Measurements from ENCODE around the gene FAM170B. TPM values are rescaled to one million over a fixed set of nuclear protein-coding genes. Genes with fewer than 3 reads are reported as not detected.

FAM170B gene
- polyA plus RNA-seq, 1 of the 3 experiments (the other 2 are of a cell fraction), result not detected

DNA sequence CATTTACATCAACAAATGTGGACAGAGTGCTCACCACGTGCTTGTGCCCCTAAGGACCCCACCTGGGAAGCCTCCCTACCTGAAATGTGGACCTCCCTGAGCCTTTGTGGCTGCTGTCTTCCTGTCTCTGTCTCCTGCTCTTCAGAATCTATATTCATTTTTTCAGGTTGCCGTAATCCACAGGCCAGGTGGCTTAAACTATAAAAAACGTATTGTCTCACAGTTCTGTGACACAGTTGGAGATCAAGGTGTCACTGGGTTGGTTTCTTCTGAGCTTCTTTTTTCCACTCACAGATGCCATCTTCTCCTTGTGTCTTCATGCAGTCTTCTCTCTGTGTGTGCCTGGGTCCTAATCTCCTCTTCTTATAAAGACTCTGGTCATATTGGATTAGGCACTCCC lies 12.9 kb downstream of the FAM170B start:
- H3K9ac ChIP-seq, result no peak overlapping the region
- no peak overlapping the region for H3K27ac ChIP-seq (ENCODE audit: low read depth in 2 of 2, low read length in 1 of 2)
- H3K9me3 ChIP-seq, result no peaks in the 10 kb centered on the region
- H3K27me3 ChIP-seq (ENCODE audit: insufficient read depth), result no peaks in the 10 kb centered on the region
- DNase-seq, result no peak
- no peaks in the 10 kb centered on the region for H3F3A ChIP-seq (replicated peaks; ENCODE audit: insufficient read depth)
- no peaks in the 10 kb centered on the region for H3K9me2 ChIP-seq
- H2AFZ ChIP-seq (ENCODE audit: low read depth), result no peak overlapping the region
- H3K79me2 ChIP-seq (ENCODE audit: insufficient read depth), result no peaks in the 10 kb centered on the region
- H3K4me1 ChIP-seq (ENCODE audit: control insufficient read depth in 1 of 2, insufficient read depth in 2 of 2, low read depth in 1 of 2, low read length in 1 of 2), result peaks cover 0 to 19% of the 10 kb centered on the region in 2 experiments; a peak in 2 of 4 replicates
- CTCF ChIA-PET, result interaction anchor here (1.1 kb wide), 1 partner anchor 30 kb away, joined by 3 read pairs; no protein-coding TSS in a partner anchor
- H3K4me3 ChIP-seq (ENCODE audit: low read depth in 2 of 2, low read length in 1 of 2), result no peak overlapping the region
- TF ChIP-seq SMC3 (IDR thresholded peaks at IDR 0.05; ENCODE audit: low read depth, low read length) (no peak), TAF1 (IDR thresholded peaks at IDR 0.05; ENCODE audit: borderline replicate concordance, low read depth, low read length) (no peak), MXI1 (IDR thresholded peaks at IDR 0.05; ENCODE audit: low read depth, low read length) (no peak), RAD21 (IDR thresholded peaks at IDR 0.05; ENCODE audit: low read length) (no peak), EP300 (IDR thresholded peaks at IDR 0.05; ENCODE audit: borderline replicate concordance in 1 of 2, low read depth in 1 of 2, low read length in 1 of 2) (no peak), RXRA (IDR thresholded peaks at IDR 0.05; ENCODE audit: borderline replicate concordance, low read depth) (no peak), FOSL2 (IDR thresholded peaks at IDR 0.05; ENCODE audit: borderline replicate concordance, low read depth) (no peak), GATA2 (CRISPR knock-in tag; IDR thresholded peaks at IDR 0.05) (no peak), MEF2A (IDR thresholded peaks at IDR 0.05; ENCODE audit: borderline replicate concordance, low read depth) (no peak), SIN3A (IDR thresholded peaks at IDR 0.05; ENCODE audit: borderline replicate concordance, low read depth, low read length) (no peak), FOXM1 (IDR thresholded peaks at IDR 0.05; ENCODE audit: low read depth) (no peak), ELF1 (IDR thresholded peaks at IDR 0.05) (no peak), FOXJ3 (CRISPR knock-in tag; IDR thresholded peaks at IDR 0.05) (no peak), YY1 (IDR thresholded peaks at IDR 0.05; ENCODE audit: low read depth) (no peak), TEAD4 (IDR thresholded peaks at IDR 0.05; ENCODE audit: borderline replicate concordance, insufficient read depth) (no peak), EZH2phosphoT487 (IDR thresholded peaks at IDR 0.05; ENCODE audit: borderline replicate concordance, low read depth) (no peak)
- TF ChIP-seq, protein P1, sequence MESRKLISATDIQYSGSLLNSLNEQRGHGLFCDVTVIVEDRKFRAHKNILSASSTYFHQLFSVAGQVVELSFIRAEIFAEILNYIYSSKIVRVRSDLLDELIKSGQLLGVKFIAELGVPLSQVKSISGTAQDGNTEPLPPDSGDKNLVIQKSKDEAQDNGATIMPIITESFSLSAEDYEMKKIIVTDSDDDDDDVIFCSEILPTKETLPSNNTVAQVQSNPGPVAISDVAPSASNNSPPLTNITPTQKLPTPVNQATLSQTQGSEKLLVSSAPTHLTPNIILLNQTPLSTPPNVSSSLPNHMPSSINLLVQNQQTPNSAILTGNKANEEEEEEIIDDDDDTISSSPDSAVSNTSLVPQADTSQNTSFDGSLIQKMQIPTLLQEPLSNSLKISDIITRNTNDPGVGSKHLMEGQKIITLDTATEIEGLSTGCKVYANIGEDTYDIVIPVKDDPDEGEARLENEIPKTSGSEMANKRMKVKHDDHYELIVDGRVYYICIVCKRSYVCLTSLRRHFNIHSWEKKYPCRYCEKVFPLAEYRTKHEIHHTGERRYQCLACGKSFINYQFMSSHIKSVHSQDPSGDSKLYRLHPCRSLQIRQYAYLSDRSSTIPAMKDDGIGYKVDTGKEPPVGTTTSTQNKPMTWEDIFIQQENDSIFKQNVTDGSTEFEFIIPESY (IDR thresholded peaks at IDR 0.05; ENCODE audit: borderline replicate concordance, low read depth), result no peak
- TF ChIP-seq, protein P2, sequence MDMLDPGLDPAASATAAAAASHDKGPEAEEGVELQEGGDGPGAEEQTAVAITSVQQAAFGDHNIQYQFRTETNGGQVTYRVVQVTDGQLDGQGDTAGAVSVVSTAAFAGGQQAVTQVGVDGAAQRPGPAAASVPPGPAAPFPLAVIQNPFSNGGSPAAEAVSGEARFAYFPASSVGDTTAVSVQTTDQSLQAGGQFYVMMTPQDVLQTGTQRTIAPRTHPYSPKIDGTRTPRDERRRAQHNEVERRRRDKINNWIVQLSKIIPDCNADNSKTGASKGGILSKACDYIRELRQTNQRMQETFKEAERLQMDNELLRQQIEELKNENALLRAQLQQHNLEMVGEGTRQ (IDR thresholded peaks at IDR 0.05; ENCODE audit: borderline replicate concordance, low read depth, low read length), result no peak
- TF ChIP-seq, protein P3, sequence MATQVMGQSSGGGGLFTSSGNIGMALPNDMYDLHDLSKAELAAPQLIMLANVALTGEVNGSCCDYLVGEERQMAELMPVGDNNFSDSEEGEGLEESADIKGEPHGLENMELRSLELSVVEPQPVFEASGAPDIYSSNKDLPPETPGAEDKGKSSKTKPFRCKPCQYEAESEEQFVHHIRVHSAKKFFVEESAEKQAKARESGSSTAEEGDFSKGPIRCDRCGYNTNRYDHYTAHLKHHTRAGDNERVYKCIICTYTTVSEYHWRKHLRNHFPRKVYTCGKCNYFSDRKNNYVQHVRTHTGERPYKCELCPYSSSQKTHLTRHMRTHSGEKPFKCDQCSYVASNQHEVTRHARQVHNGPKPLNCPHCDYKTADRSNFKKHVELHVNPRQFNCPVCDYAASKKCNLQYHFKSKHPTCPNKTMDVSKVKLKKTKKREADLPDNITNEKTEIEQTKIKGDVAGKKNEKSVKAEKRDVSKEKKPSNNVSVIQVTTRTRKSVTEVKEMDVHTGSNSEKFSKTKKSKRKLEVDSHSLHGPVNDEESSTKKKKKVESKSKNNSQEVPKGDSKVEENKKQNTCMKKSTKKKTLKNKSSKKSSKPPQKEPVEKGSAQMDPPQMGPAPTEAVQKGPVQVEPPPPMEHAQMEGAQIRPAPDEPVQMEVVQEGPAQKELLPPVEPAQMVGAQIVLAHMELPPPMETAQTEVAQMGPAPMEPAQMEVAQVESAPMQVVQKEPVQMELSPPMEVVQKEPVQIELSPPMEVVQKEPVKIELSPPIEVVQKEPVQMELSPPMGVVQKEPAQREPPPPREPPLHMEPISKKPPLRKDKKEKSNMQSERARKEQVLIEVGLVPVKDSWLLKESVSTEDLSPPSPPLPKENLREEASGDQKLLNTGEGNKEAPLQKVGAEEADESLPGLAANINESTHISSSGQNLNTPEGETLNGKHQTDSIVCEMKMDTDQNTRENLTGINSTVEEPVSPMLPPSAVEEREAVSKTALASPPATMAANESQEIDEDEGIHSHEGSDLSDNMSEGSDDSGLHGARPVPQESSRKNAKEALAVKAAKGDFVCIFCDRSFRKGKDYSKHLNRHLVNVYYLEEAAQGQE (IDR thresholded peaks at IDR 0.05; ENCODE audit: low read depth, low read length), result no peak
- TF ChIP-seq, protein P4, sequence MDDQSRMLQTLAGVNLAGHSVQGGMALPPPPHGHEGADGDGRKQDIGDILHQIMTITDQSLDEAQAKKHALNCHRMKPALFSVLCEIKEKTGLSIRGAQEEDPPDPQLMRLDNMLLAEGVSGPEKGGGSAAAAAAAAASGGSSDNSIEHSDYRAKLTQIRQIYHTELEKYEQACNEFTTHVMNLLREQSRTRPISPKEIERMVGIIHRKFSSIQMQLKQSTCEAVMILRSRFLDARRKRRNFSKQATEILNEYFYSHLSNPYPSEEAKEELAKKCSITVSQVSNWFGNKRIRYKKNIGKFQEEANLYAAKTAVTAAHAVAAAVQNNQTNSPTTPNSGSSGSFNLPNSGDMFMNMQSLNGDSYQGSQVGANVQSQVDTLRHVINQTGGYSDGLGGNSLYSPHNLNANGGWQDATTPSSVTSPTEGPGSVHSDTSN (IDR thresholded peaks at IDR 0.05), result no peak
- H4K20me1 ChIP-seq (ENCODE audit: insufficient read depth), result no peaks in the 10 kb centered on the region
- POLR2A ChIA-PET, result no interaction called here
- WGBS (ENCODE audit: low lambda C conversion rate), result 26% methylated on average over 3 of the region's 3 CpGs
- no peak overlapping the region for H3K4me2 ChIP-seq
- no peaks in the 10 kb centered on the region for H3K36me3 ChIP-seq (replicated peaks in 1 of 2; ENCODE audit: control insufficient read depth in 1 of 2, insufficient read depth in 2 of 2, low read length in 1 of 2)

Measured in SK-N-SH (cell line).